NT2/D1 (cell line): ENCODE results near the gene ETV5.

Source experiments
- SUZ12 ChIP-seq: IDR thresholded peaks from 2 replicates; pipeline ENCODE4 v1.6.1; 2011; ENCODE audit not compliant: insufficient read length, insufficient read depth; ENCODE audit errors: extremely low read depth
- ZNF274 ChIP-seq: IDR thresholded peaks from 2 replicates; pipeline ENCODE4 v1.6.1; 2011; ENCODE audit warnings: mild to moderate bottlenecking, low read depth, low read length

GRCh38 chr3:186129206-186129605, 20.3 kb upstream of the ETV5 start:
- TF ChIP-seq ZNF274 (no peak), SUZ12 (no peak)
